HepG2 (cell line): Measurements from ENCODE around the gene ZMIZ2. TPM values are rescaled to one million over a fixed set of nuclear protein-coding genes. Genes with fewer than 3 reads are reported as not detected.

Source experiments
- ELF4 ChIP-seq: sonication (generic); formaldehyde crosslinking; IDR thresholded peaks from 2 replicates; pipeline ENCODE4 v1.5.0; 2020; ENCODE audit warnings: missing genetic modification reagents, mild to moderate bottlenecking, moderate library complexity, borderline replicate concordance
- FOXJ3 ChIP-seq: sonication (generic); formaldehyde crosslinking; IDR thresholded peaks from 2 replicates; pipeline ENCODE4 v1.4.0; 2020; ENCODE audit warnings: missing genetic modification reagents, mild to moderate bottlenecking, borderline replicate concordance
- ONECUT2 ChIP-seq: sonication (generic); formaldehyde crosslinking; IDR thresholded peaks from 2 replicates; pipeline ENCODE4 v1.4.0; 2020; ENCODE audit warnings: missing genetic modification reagents
- PATZ1 ChIP-seq: sonication (generic); formaldehyde crosslinking; IDR thresholded peaks from 2 replicates; pipeline ENCODE4 v1.4.0; 2020; ENCODE audit warnings: missing genetic modification reagents
- PHF21A ChIP-seq: sonication (generic); formaldehyde crosslinking; IDR thresholded peaks from 2 replicates; pipeline ENCODE4 v1.5.0; 2020; ENCODE audit warnings: mild to moderate bottlenecking, missing genetic modification reagents
- RNF2 ChIP-seq: fragments of 450-650 bp; conservative IDR thresholded peaks from 2 replicates; pipeline ENCODE4 v1.6.1; 2016; ENCODE audit warnings: low read depth
- TRIM24 ChIP-seq: sonication (generic); formaldehyde crosslinking; IDR thresholded peaks from 2 replicates; pipeline ENCODE4 v1.8.0; 2022; ENCODE audit warnings: mild to moderate bottlenecking, missing genetic modification reagents
- ZBED4 ChIP-seq: sonication (generic); formaldehyde crosslinking; IDR thresholded peaks from 2 replicates; pipeline ENCODE4 v1.4.0; 2020; ENCODE audit warnings: missing genetic modification reagents, borderline replicate concordance
- ZBTB2 ChIP-seq: sonication (generic); formaldehyde crosslinking; IDR thresholded peaks from 2 replicates; pipeline ENCODE4 v1.8.0; 2022; ENCODE audit warnings: low read depth, missing genetic modification reagents
- ZKSCAN1 ChIP-seq: fragments of 150-350 bp; IDR thresholded peaks from 2 replicates; pipeline ENCODE4 v1.6.1; 2014; ENCODE audit warnings: low read length
- ZNF775 ChIP-seq: sonication (generic); formaldehyde crosslinking; IDR thresholded peaks from 2 replicates; pipeline ENCODE4 v1.4.0; 2020; ENCODE audit warnings: missing genetic modification reagents, mild to moderate bottlenecking, moderate library complexity, borderline replicate concordance
- polyA plus RNA-seq, 8 experiments: library from polyadenylated mRNA; depleted of rRNA in 3 of 8; stranded (reverse) in 7 of 8; unstranded in 1 of 8; fragments of >200 nt; fragmentation: Illumina TruSeq in 4 of 8; extraction: Trizol in 4 of 8; gene quantifications; 2 replicates each; pipeline versions ENCODE4 v1.2.1 to v1.2.3, GENCODE V29; 2011 to 2016; ENCODE audit warnings: low read depth in 4 of 8, missing spikeins in 1 of 8, mixed read lengths in 1 of 8; ENCODE audit not compliant: insufficient read depth in 1 of 8
- total RNA-seq, 5 experiments: library from RNA; depleted of rRNA; stranded (reverse); fragments of >200 nt; fragmentation: Illumina TruSeq; extraction: Trizol; gene quantifications; 2 replicates each; pipeline ENCODE4 v1.2.3, GENCODE V29; 2016; ENCODE audit warnings: low read depth in 1 of 5
- TF ChIP-seq, protein P1 (sequence below): sonication (generic); formaldehyde crosslinking; IDR thresholded peaks from 2 replicates; pipeline ENCODE4 v1.4.0; 2020; ENCODE audit warnings: mild to moderate bottlenecking, missing genetic modification reagents
- TF ChIP-seq, protein P2 (sequence below): sonication (generic); formaldehyde crosslinking; IDR thresholded peaks from 2 replicates; pipeline ENCODE4 v1.4.0; 2020; ENCODE audit warnings: missing genetic modification reagents, mild to moderate bottlenecking, borderline replicate concordance
- TF ChIP-seq, protein P3 (sequence below): sonication (generic); IDR thresholded peaks from 2 replicates; pipeline ENCODE4 v1.6.1; 2016; ENCODE audit warnings: low read depth, borderline replicate concordance

The ZMIZ2 gene
- total and polyA plus RNA-seq, 2 of the 13 experiments (the other 11 are each of a cell fraction or from before 2014, with no cell fraction given) = 4.9 to 7.9 TPM

GRCh38 chr7:44767912-44768627, 19.4 kb downstream of the ZMIZ2 start (continued):
- TF ChIP-seq ZBED4 (CRISPR knock-in tag) (no peak), ONECUT2 (CRISPR knock-in tag) (no peak), RNF2 (no peak), ZNF775 (CRISPR knock-in tag) (no peak), PATZ1 (CRISPR knock-in tag) (peak; percentile 73), TRIM24 (no peak), FOXJ3 (CRISPR knock-in tag) (no peak), ELF4 (CRISPR knock-in tag) (no peak), ZKSCAN1 (no peak), PHF21A (CRISPR knock-in tag) (0 out of 2 replicates have a peak, but pooled peaks have one; percentile 10), ZBTB2 (CRISPR knock-in tag) (no peak)
- TF ChIP-seq, protein P1, sequence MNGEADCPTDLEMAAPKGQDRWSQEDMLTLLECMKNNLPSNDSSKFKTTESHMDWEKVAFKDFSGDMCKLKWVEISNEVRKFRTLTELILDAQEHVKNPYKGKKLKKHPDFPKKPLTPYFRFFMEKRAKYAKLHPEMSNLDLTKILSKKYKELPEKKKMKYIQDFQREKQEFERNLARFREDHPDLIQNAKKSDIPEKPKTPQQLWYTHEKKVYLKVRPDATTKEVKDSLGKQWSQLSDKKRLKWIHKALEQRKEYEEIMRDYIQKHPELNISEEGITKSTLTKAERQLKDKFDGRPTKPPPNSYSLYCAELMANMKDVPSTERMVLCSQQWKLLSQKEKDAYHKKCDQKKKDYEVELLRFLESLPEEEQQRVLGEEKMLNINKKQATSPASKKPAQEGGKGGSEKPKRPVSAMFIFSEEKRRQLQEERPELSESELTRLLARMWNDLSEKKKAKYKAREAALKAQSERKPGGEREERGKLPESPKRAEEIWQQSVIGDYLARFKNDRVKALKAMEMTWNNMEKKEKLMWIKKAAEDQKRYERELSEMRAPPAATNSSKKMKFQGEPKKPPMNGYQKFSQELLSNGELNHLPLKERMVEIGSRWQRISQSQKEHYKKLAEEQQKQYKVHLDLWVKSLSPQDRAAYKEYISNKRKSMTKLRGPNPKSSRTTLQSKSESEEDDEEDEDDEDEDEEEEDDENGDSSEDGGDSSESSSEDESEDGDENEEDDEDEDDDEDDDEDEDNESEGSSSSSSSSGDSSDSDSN (CRISPR knock-in tag) = 0 out of 2 replicates have a peak, but pooled peaks have one; percentile 4
- TF ChIP-seq, protein P2, sequence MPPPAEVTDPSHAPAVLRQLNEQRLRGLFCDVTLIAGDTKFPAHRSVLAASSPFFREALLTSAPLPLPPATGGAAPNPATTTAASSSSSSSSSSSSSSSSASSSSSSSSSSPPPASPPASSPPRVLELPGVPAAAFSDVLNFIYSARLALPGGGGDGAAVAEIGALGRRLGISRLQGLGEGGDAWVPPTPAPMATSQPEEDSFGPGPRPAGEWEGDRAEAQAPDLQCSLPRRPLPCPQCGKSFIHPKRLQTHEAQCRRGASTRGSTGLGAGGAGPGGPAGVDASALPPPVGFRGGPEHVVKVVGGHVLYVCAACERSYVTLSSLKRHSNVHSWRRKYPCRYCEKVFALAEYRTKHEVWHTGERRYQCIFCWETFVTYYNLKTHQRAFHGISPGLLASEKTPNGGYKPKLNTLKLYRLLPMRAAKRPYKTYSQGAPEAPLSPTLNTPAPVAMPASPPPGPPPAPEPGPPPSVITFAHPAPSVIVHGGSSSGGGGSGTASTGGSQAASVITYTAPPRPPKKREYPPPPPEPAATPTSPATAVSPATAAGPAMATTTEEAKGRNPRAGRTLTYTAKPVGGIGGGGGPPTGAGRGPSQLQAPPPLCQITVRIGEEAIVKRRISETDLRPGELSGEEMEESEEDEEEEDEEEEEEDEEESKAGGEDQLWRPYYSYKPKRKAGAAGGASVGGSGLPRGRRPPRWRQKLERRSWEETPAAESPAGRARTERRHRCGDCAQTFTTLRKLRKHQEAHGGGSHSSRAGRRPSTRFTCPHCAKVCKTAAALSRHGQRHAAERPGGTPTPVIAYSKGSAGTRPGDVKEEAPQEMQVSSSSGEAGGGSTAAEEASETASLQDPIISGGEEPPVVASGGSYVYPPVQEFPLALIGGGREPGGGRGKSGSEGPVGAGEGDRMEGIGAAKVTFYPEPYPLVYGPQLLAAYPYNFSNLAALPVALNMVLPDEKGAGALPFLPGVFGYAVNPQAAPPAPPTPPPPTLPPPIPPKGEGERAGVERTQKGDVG (CRISPR knock-in tag) = no peak
- TF ChIP-seq, protein P3, sequence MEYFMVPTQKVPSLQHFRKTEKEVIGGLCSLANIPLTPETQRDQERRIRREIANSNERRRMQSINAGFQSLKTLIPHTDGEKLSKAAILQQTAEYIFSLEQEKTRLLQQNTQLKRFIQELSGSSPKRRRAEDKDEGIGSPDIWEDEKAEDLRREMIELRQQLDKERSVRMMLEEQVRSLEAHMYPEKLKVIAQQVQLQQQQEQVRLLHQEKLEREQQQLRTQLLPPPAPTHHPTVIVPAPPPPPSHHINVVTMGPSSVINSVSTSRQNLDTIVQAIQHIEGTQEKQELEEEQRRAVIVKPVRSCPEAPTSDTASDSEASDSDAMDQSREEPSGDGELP = peak; percentile 86
